GM10248 (cell line): ENCODE measurements around the gene SLC17A9.

Experiments
- CTCF ChIA-PET: fragments of 300-600 bp; sonication (Branson Sonifier 250); formaldehyde crosslinking; extraction: SDS; loops from one replicate; lab custom pipeline; 2021; ENCODE audit warnings: antibody characterized with exemption; lab: Yijun Ruan, JAX
- POLR2A ChIA-PET: fragments of 350-650 bp; sonication (Branson Sonifier 250); formaldehyde crosslinking; extraction: SDS; loops from one replicate; lab custom pipeline; 2020; ENCODE audit warnings: antibody characterized with exemption; lab: Yijun Ruan, JAX
- DNase-seq: peaks from one replicate; pipeline ENCODE4 v3.0.0; 2012; ENCODE audit errors: extremely low spot score
- CTCF ChIP-seq: IDR thresholded peaks from 2 replicates; pipeline ENCODE4 v1.5.1; 2012; ENCODE audit warnings: mild to moderate bottlenecking, low read depth; ENCODE audit errors: extremely low read depth, missing control alignments, control extremely low read depth

The SLC17A9 gene

GRCh38 chr20:62924442-62925075, 27.9 kb upstream of the SLC17A9 start:
- ChIA-PET CTCF (interaction anchor here (0.7 to 7.1 kb wide), 7 partner anchors 11 to 102 kb away, joined by 3 to 30 read pairs (median 5); partner anchors contain the start of gene GID8), POLR2A (no interaction called here)
- no peak for DNase-seq
- no peak for TF ChIP-seq CTCF

DNA sequence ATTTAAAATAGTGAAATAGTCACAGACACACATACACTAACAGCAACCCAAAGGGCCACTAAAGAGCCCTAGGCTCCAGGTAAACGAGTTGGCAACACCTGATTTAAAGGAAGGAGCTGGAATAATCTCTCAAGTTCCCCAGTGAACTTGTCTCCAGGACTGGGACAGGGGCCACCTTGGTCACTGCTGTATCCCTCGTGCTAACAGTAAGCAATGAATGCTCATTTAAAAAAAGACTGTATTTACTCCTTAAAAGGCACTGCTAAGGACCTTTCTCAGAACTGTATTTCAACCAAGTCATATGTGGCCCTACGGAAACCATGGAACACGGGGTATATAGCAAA, 27.5 kb upstream of the SLC17A9 start:
- ChIA-PET CTCF (interaction anchor here (0.7 to 7.1 kb wide), 6 partner anchors 10 to 102 kb away, joined by 3 to 30 read pairs (median 12); partner anchors contain the start of gene GID8), POLR2A (no interaction called here)
- no peak for TF ChIP-seq CTCF
- DNase-seq = no peak

GRCh38 chr20:62925420-62926228, 26.9 kb upstream of the SLC17A9 start:
- CTCF ChIA-PET = interaction anchor here (1.7 to 7.1 kb wide), 5 partner anchors 10 to 103 kb away, joined by 5 to 30 read pairs (median 19); no protein-coding TSS in a partner anchor
- DNase-seq = peak; percentile 32
- TF ChIP-seq CTCF = no peak

GRCh38 chr20:62926229-62927127, 26.0 kb upstream of the SLC17A9 start, which contains the start of gene DIDO1:
TSS of gene DIDO1 (minus strand) at chr20:62926505.
- ChIA-PET POLR2A (interaction anchor here (1.4 kb wide), 1 partner anchor 11 kb away, joined by 5 read pairs; no protein-coding TSS in a partner anchor), CTCF (interaction anchor here (0.8 to 5.0 kb wide), 13 partner anchors 9 to 104 kb away, joined by 4 to 29 read pairs (median 6); partner anchors contain the start of gene GID8)
- TF ChIP-seq CTCF = peak; percentile 51
- DNase-seq = peak; percentile 97

More at GRCh38 chr20:62925420-62926228, 26.9 kb upstream of the SLC17A9 start:
- POLR2A ChIA-PET = no interaction called here

GRCh38 chr20:62927128-62927705, 25.3 kb upstream of the SLC17A9 start:
- no peak for TF ChIP-seq CTCF
- ChIA-PET CTCF (interaction anchor here (0.8 to 5.0 kb wide), 12 partner anchors 8 to 82 kb away, joined by 4 to 29 read pairs (median 6); partner anchors contain the start of gene GID8), POLR2A (interaction anchor here (1.4 kb wide), 1 partner anchor 11 kb away, joined by 5 read pairs; no protein-coding TSS in a partner anchor)
- DNase-seq = no peak
